ENCODE results near the gene ST6GALNAC3.

ST6GALNAC3 gene

GRCh38 chr1:76186554-76187170, 112.1 kb downstream of the ST6GALNAC3 start:
- in situ Hi-C loops (cut with HindIII; ENCODE audit: low sequenced_read_pairs), result no loop called here

- in situ Hi-C loops (cut with HindIII; ENCODE audit: low sequenced_read_pairs), result no loop called here
These were observed 112.9 kb downstream of the ST6GALNAC3 start for GRCh38 chr1:76187436-76187835.

- in situ Hi-C loops (cut with HindIII; ENCODE audit: low sequenced_read_pairs), result no loop called here
These were observed 114.8 kb downstream of the ST6GALNAC3 start for GRCh38 chr1:76189310-76189709.

GRCh38 chr1:76190749-76191424, 116.3 kb downstream of the ST6GALNAC3 start:
- in situ Hi-C loops (cut with HindIII; ENCODE audit: low sequenced_read_pairs), result no loop called here

GRCh38 chr1:76191561-76191960, 117.0 kb downstream of the ST6GALNAC3 start:
- in situ Hi-C loops (cut with HindIII; ENCODE audit: low sequenced_read_pairs), result no loop called here

- in situ Hi-C loops (cut with HindIII; ENCODE audit: low sequenced_read_pairs), result no loop called here
These were observed 123.9 kb downstream of the ST6GALNAC3 start for GRCh38 chr1:76198452-76198851.

GRCh38 chr1:76202670-76203069, 128.1 kb downstream of the ST6GALNAC3 start:
- in situ Hi-C loops (cut with HindIII; ENCODE audit: low sequenced_read_pairs), result no loop called here

- in situ Hi-C loops (cut with HindIII; ENCODE audit: low sequenced_read_pairs), result no loop called here
These were observed 128.6 kb downstream of the ST6GALNAC3 start for GRCh38 chr1:76203127-76203526.

- in situ Hi-C loops (cut with HindIII; ENCODE audit: low sequenced_read_pairs), result no loop called here
These were observed 134.7 kb downstream of the ST6GALNAC3 start for GRCh38 chr1:76209238-76209637.

GRCh38 chr1:76209648-76210047, 135.1 kb downstream of the ST6GALNAC3 start:
- in situ Hi-C loops (cut with HindIII; ENCODE audit: low sequenced_read_pairs), result no loop called here

- in situ Hi-C loops (cut with HindIII; ENCODE audit: low sequenced_read_pairs), result no loop called here
These were observed 135.6 kb downstream of the ST6GALNAC3 start for GRCh38 chr1:76210160-76210559.

- in situ Hi-C loops (cut with HindIII; ENCODE audit: low sequenced_read_pairs), result no loop called here
These were observed 144.3 kb downstream of the ST6GALNAC3 start for GRCh38 chr1:76218888-76219287.

GRCh38 chr1:76219366-76219818, 144.8 kb downstream of the ST6GALNAC3 start:
- in situ Hi-C loops (cut with HindIII; ENCODE audit: low sequenced_read_pairs), result no loop called here

- in situ Hi-C loops (cut with HindIII; ENCODE audit: low sequenced_read_pairs), result no loop called here
These were observed 150.2 kb downstream of the ST6GALNAC3 start for GRCh38 chr1:76224752-76225151.

GRCh38 chr1:76225526-76225925, 151.0 kb downstream of the ST6GALNAC3 start:
- in situ Hi-C loops (cut with HindIII; ENCODE audit: low sequenced_read_pairs), result no loop called here

- in situ Hi-C loops (cut with HindIII; ENCODE audit: low sequenced_read_pairs), result no loop called here
These were observed 153.1 kb downstream of the ST6GALNAC3 start for GRCh38 chr1:76227621-76228020.

GRCh38 chr1:76229279-76230005, 154.9 kb downstream of the ST6GALNAC3 start:
- in situ Hi-C loops (cut with HindIII; ENCODE audit: low sequenced_read_pairs), result no loop called here

GRCh38 chr1:76230842-76231281, 156.3 kb downstream of the ST6GALNAC3 start:
- in situ Hi-C loops (cut with HindIII; ENCODE audit: low sequenced_read_pairs), result no loop called here

- in situ Hi-C loops (cut with HindIII; ENCODE audit: low sequenced_read_pairs), result no loop called here
These were observed 156.8 kb downstream of the ST6GALNAC3 start for GRCh38 chr1:76231320-76231719.

- in situ Hi-C loops (cut with HindIII; ENCODE audit: low sequenced_read_pairs), result no loop called here
These were observed 158.1 kb downstream of the ST6GALNAC3 start for GRCh38 chr1:76232666-76233065.

GRCh38 chr1:76234061-76234460, 159.5 kb downstream of the ST6GALNAC3 start:
- in situ Hi-C loops (cut with HindIII; ENCODE audit: low sequenced_read_pairs), result no loop called here

- in situ Hi-C loops (cut with HindIII; ENCODE audit: low sequenced_read_pairs), result no loop called here
These were observed 162.7 kb downstream of the ST6GALNAC3 start for GRCh38 chr1:76237211-76237610.
